Fibroblast of skin of right biceps (primary cell): ENCODE measurements around the gene UVRAG.

Experiments used
- DNase-seq: peaks from one replicate; pipeline ENCODE4 v3.0.0-alpha.2; 2013

The UVRAG gene

DNA sequence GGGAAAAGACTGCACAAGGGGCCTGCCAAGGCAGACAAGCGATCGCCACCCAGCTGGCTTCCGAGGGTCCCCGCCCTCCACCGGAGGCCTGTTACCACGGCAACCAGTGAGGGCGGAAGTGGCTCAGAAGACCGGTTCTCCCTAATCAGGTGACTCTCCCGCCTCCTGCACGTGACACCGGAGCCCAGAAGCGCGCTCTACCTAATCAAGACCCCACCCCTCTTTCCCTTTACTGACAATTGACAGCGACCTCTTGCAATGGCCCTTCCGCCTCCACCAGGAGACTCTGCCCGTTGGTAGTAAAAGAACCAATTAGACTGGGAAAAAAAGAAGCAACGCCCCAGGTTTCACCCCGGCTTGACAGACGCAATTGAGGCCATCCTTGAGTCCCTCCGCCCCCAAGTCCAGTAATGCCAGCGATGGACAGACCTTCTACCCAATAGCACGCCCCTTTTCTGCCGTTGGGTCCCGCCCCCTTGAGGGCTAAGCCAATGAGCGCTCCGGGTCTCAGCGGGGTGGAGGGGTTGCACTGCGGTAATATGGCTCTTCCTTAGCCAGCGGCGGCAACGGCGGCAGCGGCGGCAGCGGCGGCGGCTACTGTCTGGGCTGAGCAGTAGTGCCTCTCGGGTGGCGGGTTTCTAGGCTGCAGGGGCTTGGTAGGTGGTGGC is at the start of gene UVRAG:
Gene UVRAG (plus strand): TSS at position 534 of the 668 bp plus-strand sequence. CDS start 198 bp downstream, outside the sequence.
- peak; percentile 99 for DNase-seq

- no peak for DNase-seq
These were observed 48.4 kb upstream of the UVRAG start for GRCh38 chr11:75766443-75767227.

- no peak for DNase-seq
These were observed 47.8 kb upstream of the UVRAG start for GRCh38 chr11:75767228-75767572.

GRCh38 chr11:75767793-75768111 is 47.3 kb upstream of the UVRAG start:
- DNase-seq: no peak

GRCh38 chr11:75768112-75768908 is 46.7 kb upstream of the UVRAG start, which contains the start of gene DGAT2:
Gene DGAT2 (plus strand): TSS chr11:75768778. CDS start chr11:75768992, 214 bp downstream.
- DNase-seq: peak; percentile 76

- DNase-seq: no peak
These were observed 45.9 kb upstream of the UVRAG start for GRCh38 chr11:75768909-75769771.

DNA sequence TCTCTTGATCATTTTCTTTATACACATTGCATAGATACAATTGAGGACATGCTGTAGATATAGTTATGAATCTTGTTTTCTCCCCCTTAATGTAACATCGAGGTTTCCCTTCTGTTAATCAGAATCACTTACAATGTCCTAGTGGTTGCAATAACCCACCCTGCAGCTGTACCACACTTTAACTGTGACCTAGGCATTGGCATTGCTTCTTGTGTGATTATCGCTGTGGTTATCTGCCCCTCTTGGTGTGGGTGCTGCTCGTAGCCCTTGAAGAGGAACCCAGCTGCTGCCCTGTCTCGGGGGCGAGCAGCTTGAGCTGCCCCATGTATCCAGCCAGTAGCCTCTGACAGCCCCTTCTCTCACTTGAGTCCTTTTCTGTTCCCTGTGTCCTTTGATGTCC is 44.9 kb upstream of the UVRAG start:
- no peak for DNase-seq

- DNase-seq: peak; percentile 73
These were observed 43.2 kb upstream of the UVRAG start for GRCh38 chr11:75771646-75772410.

GRCh38 chr11:75773595-75774353 is 41.2 kb upstream of the UVRAG start:
- no peak for DNase-seq

GRCh38 chr11:75775056-75775455 is 40.0 kb upstream of the UVRAG start:
- no peak for DNase-seq

DNA sequence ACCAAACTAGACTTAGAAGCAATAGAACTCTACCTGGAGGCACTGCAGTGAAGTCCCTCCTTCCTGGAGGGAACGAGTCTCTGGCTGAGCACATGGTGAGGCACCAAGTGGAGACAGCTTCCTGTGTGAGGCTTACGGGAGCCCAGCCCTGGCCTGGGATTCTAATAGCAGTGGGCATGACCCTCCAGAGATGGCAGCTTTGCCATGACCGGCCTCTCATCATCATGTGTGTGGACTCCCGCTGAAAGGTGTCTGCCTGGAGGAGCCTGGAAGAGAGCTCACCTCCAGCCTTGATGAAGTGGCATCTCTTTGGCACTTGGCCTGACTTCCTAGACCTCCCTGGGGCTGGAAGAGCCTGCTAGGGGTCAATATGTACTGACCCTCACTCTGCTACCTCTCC is 38.5 kb upstream of the UVRAG start:
- no peak for DNase-seq

- no peak for DNase-seq
These were observed 37.4 kb upstream of the UVRAG start for GRCh38 chr11:75777461-75778110.

- no peak for DNase-seq
These were observed 36.0 kb upstream of the UVRAG start for GRCh38 chr11:75778962-75779361.

DNA sequence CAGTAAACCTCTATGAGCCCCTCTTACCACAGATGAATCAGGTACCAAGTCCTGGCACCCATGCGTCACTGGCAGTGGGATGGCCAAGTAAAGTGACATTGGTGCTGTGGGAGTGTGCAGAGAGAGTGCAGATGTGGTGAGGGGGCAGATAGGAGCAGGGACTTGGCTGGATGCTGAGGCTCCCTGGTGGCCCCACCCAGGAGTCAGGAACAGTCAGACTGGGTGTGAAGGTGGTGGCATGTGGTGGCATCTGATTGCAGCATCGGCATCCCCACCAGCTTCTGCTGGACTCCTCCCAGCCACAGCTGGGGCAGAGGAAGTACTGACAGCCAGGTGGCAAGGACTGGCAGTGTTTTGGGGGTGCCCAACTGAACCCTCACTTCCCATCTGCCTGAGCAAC is 35.0 kb upstream of the UVRAG start:
- DNase-seq: no peak

DNA sequence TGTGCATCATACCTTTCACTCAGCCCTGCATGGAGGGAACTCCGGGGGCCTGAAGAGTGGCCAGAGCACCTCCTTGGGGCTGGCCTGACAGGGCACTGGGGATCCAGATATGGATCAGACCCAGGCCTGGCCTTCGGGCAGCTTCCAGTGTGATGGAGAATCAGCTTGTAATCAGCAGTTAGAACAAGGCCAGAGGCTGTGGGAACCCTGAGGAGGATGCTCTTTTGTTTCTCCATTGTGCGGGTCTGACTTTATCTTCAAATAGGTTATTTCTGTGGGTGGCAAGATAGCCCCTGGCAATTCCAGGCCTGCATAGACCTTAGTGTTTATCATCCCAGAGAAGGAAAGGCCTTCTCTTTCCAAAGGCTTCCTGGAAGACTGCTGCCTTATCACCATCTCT is 34.1 kb upstream of the UVRAG start:
- DNase-seq: no peak

DNA sequence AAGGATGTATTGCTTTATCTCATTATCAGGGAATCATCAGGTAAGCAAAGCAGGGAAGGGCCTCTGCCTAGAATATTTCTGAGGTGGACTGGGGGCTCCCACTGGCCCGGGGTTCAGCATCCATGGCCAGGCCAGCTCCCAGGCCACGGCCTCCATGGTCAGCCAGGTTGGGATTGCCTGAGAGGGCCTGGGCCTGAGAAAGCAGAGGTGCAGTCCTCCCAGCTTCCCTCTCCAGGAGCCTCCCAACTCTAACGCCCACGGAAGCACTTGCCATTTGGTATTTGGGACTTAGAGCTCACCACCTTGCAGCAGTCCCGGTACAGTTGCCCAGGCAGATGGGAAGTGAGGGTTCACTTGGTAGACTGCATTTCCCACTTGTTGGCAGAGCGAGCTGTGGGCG is 33.7 kb upstream of the UVRAG start:
- DNase-seq: no peak

- DNase-seq: no peak
These were observed 33.2 kb upstream of the UVRAG start for GRCh38 chr11:75781831-75782230.

- no peak for DNase-seq
These were observed 32.3 kb upstream of the UVRAG start for GRCh38 chr11:75782540-75783263.

DNA sequence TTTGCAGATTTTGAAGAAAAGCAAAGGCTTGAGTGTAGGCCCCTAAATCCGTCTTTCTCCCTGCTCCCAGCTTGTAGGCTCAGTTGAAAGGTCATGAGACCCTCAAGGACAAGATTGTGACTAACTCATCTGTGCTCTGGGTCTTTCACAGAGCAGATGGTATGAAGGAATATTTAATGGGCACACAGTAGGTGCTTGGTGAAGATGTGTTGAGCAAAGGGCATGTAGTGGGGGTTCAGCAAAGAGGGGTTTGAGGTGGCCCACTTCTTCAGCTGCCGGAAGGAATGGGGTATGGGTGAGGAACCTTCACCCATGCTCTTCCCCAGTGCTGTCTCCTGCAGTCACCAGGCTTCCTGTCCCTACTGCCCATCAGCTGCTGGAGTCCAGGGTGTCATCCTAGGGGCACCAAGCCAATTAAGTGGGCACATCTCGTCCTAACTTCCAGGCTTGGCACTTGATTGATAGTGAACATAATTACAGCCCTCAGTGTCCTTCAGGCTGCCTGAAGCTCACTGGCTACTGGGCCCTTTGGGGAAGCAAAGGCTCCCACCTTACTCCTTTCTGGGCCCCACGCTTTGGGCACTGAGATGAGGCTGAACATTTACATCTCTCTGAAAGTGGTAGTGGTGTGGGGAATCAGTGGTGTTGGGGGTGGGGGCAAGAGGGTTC is 31.5 kb upstream of the UVRAG start:
- DNase-seq: no peak
